Colonic mucosa (tissue), 4 donors: ENCODE data around the gene PLB1. TPM values are rescaled to one million over a fixed set of nuclear protein-coding genes. Genes with fewer than 3 reads are reported as not detected.

Experiments used
- DNase-seq: peaks from one replicate; pipeline ENCODE4 v3.0.0-alpha.2; 2020
- H3K27ac ChIP-seq: fragments of 200-600 bp; one replicate; pipeline ENCODE4 v1.8.0; 2021
- H3K27me3 ChIP-seq: fragments of 200-600 bp; one replicate; pipeline ENCODE4 v1.8.0; 2021
- H3K36me3 ChIP-seq: fragments of 200-600 bp; one replicate; pipeline ENCODE4 v1.8.0; 2021
- H3K4me1 ChIP-seq: fragments of 200-600 bp; one replicate; pipeline ENCODE4 v1.8.0; 2021; ENCODE audit warnings: mild to moderate bottlenecking
- H3K4me3 ChIP-seq: fragments of 200-600 bp; one replicate; pipeline ENCODE4 v1.8.0; 2021
- H3K9ac ChIP-seq, 2 donors: one replicate each; pipeline ENCODE4 v1.7.0; 2013; ENCODE audit warnings: control low read depth in 2 of 2, low read depth in 2 of 2, low read length in 2 of 2
- H3K9me3 ChIP-seq: fragments of 200-600 bp; one replicate; pipeline ENCODE4 v1.8.0; 2021
- CTCF ChIP-seq: fragments of 200-600 bp; IDR thresholded peaks from one replicate; pipeline ENCODE4 v1.8.0; 2022; ENCODE audit warnings: antibody characterized with exemption, mild to moderate bottlenecking
- intact Hi-C: fragments of 100-400 bp; cut with DNase I; formaldehyde crosslinking; loops from one replicate; pipeline ENCODE4 v1.14.1; 2022
- total RNA-seq, 2 donors: library from RNA; stranded (reverse); fragmentation: NEBNext Ultra II Directional in 1 of 2; extraction: Animal tissue kit (Norgen Biotek cat#: 25700) in 1 of 2; gene quantifications; one replicate each; pipeline ENCODE4 v1.2.1, GENCODE V29; 2021
- donor health status: healthy.
- donor health status: DM: no; HTN: no; CAD: no.
- donor health status: DM: no; HTN: no; CAD: no.

Gene PLB1
- total RNA-seq, 2 donors from 2014 or later = 1.3 to 3.0 TPM

GRCh38 chr2:28462122-28462521 lies 33.7 kb upstream of the PLB1 start:
- no peak for DNase-seq
- Histone ChIP-seq H3K9ac (no peak overlapping the region), H3K27ac (no peak overlapping the region), H3K27me3 (no peaks in the 10 kb centered on the region), H3K9me3 (no peaks in the 10 kb centered on the region), H3K4me1 (no peaks in the 10 kb centered on the region), H3K36me3 (no peaks in the 10 kb centered on the region), H3K4me3 (no peak overlapping the region)
- no peak for TF ChIP-seq CTCF
- intact Hi-C loops = no loop called here

GRCh38 chr2:28463211-28463816 lies 32.5 kb upstream of the PLB1 start:
- no peaks in the 10 kb centered on the region for H3K4me1 ChIP-seq
- H3K36me3 ChIP-seq = no peaks in the 10 kb centered on the region
- H3K27me3 ChIP-seq = no peaks in the 10 kb centered on the region
- no peak for DNase-seq
- no peak overlapping the region for H3K27ac ChIP-seq
- H3K4me3 ChIP-seq = no peak overlapping the region
- intact Hi-C loops = no loop called here
- no peak for TF ChIP-seq CTCF
- no peak overlapping the region for H3K9ac ChIP-seq
- H3K9me3 ChIP-seq = no peaks in the 10 kb centered on the region

- TF ChIP-seq CTCF = no peak
- intact Hi-C loops = no loop called here
- H3K4me3 ChIP-seq = no peak overlapping the region
- H3K27ac ChIP-seq = no peak overlapping the region
- H3K9ac ChIP-seq = no peak overlapping the region
- no peaks in the 10 kb centered on the region for H3K9me3 ChIP-seq
- H3K27me3 ChIP-seq = no peaks in the 10 kb centered on the region
- H3K4me1 ChIP-seq = no peaks in the 10 kb centered on the region
- H3K36me3 ChIP-seq = no peaks in the 10 kb centered on the region
- DNase-seq = no peak
These were observed 32.0 kb upstream of the PLB1 start for GRCh38 chr2:28463893-28464292.

- Histone ChIP-seq H3K27ac (no peak overlapping the region), H3K9ac (no peak overlapping the region), H3K36me3 (no peaks in the 10 kb centered on the region), H3K4me1 (peaks cover 3% of the 10 kb centered on the region), H3K27me3 (no peaks in the 10 kb centered on the region), H3K9me3 (no peaks in the 10 kb centered on the region), H3K4me3 (no peak overlapping the region)
- TF ChIP-seq CTCF = no peak
- DNase-seq = no peak
- intact Hi-C loops = no loop called here
These were observed 30.5 kb upstream of the PLB1 start for GRCh38 chr2:28465148-28465885.

GRCh38 chr2:28469304-28469703 lies 26.6 kb upstream of the PLB1 start:
- no peaks in the 10 kb centered on the region for H3K27me3 ChIP-seq
- no peak for TF ChIP-seq CTCF
- no peak for DNase-seq
- H3K27ac ChIP-seq = no peak overlapping the region
- H3K36me3 ChIP-seq = no peaks in the 10 kb centered on the region
- H3K4me1 ChIP-seq = peaks cover 6% of the 10 kb centered on the region
- no peak overlapping the region for H3K4me3 ChIP-seq
- intact Hi-C loops = no loop called here
- H3K9ac ChIP-seq = no peak overlapping the region
- H3K9me3 ChIP-seq = no peaks in the 10 kb centered on the region
